NCI-H1436 treated with DMSO at 0.1 percent for 48 hours (cell line): Measurements from ENCODE around the gene ADARB1.

ENCODE experiments used
- DNase-seq: peaks from one replicate; lab custom pipeline; 2025; lab: John Stamatoyannopoulos, UW

The ADARB1 gene

DNA sequence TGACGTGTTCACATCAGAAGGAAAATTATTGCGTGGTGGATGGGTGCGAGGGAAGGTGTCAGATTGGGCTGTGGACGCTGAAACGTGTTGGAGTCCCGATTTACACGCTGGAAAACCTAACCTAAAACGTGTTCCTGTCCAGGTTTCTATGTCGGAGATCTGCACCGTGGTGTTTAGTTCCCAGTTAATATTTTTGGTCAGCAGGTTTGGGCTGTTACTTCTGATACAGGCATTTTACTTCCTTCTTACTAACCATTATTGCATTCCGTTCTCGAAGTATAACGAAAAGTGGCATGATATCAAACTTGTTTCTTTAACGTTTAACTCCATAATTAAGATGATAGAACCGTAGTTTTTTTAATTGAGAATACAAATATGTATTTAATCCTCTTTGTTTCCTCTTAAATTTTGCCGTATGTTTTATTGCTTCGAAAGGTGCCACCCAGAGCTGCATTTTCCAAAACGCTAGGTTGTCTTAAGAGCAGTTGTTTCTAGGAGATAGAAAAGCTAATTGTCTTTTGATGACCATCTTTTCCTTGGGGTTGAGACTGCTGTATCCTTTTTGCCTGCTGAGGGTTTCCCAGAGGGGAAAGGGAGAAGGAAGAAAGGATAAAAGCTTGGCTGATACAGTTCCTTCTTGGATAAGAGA, 1.3 kb downstream of the ADARB1 start:
- DNase-seq, result no peak

DNA sequence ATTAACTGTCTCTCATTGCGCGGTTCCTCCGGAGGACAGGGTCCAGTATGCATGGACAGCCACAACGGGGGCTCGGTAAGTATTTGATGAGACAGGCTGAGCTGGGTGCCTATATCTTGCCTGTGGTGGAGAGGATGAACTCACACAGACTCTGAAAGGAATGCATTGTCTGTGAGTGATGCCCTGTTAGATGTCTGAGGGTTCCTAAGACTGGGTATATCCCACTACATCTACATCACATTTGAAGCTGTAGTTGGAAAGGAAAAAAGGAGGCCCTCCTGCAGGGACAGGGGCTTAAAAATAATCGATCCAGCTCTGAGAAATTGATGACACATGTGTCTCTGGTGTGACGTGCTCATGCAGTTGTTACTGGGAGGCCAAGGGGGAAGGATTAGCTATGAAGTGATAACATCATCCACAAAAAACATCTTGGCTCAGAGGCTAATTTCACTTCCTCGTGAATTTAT, 1.9 kb downstream of the ADARB1 start:
- DNase-seq, result no peak

DNA sequence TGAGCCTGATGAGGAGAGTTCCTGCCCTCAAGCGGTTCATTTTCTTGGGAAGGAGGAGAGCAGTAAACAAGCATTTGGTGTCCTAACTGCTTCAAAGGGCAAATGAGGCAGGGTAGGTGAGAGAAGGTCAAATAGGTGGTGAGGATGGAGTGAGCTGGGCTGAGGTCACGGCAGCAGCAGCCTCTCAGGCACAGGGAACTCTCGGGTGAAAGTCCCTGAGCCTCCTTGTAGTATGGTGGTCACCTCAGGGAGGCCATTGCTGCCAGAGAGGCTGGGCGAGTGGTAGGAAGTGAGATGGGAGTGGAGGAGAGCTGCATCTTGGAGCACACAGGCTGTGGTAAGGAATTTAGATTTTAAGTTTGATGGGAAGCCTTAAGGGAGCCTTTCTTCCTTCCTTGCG, 4.0 kb downstream of the ADARB1 start:
- no peak for DNase-seq

DNA sequence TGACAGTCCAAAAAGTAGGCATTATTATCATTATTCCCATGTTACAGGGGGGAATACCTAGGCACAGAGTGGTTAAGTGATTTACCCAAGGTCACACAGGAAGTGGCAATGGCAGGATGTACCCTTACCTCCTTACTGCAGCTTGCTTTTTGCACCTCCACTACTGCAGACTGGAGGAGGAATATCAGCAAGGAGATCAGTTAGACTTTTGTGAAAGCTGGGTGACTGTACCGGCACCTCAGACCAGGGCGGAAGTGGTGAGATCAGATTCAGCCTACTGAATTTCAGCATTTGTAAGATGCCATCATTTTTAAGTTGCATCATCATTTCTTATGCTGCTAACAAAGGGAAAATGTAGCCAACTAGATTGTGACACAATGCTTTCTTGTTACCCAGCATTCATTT, 4.5 kb downstream of the ADARB1 start:
- no peak for DNase-seq

DNA sequence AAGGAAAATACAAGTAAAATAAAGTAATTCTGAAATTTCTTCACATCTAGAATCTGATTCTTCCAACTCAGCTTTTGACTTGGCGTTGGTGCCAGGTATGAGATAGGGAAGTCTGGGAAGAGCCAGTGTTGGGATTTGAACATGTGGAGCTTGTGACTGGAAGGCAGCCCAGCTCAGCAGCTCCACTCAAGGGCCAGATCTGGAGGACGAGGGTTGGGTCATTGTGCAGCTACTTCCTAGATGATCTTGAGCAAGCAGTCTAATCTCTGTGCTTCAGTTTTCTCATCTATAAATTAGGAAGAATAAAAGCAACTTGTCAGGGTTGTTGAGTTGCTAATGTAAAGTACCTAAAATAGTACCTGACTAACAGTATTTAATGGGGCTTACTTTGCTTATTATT, 5.0 kb downstream of the ADARB1 start:
- no peak for DNase-seq

DNA sequence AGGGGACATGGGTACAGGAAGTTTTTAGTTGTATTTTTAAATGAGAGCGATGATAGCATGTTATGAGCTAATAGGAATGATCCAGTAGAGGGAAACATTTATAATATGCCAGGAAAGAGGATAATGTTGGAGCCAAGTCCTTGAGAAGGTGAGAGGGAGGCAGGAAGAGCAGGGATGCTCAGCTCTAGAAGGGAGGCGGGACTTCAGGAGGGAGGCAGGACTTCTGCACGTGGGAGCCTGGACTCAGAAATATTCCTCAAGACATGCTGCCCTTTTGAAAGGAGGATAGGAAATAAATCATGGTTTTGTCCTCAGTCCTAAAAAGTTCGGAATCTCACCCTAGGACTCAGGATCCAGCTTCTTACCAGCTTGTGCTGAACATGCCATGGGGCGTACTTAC, 5.9 kb downstream of the ADARB1 start:
- no peak for DNase-seq

DNA sequence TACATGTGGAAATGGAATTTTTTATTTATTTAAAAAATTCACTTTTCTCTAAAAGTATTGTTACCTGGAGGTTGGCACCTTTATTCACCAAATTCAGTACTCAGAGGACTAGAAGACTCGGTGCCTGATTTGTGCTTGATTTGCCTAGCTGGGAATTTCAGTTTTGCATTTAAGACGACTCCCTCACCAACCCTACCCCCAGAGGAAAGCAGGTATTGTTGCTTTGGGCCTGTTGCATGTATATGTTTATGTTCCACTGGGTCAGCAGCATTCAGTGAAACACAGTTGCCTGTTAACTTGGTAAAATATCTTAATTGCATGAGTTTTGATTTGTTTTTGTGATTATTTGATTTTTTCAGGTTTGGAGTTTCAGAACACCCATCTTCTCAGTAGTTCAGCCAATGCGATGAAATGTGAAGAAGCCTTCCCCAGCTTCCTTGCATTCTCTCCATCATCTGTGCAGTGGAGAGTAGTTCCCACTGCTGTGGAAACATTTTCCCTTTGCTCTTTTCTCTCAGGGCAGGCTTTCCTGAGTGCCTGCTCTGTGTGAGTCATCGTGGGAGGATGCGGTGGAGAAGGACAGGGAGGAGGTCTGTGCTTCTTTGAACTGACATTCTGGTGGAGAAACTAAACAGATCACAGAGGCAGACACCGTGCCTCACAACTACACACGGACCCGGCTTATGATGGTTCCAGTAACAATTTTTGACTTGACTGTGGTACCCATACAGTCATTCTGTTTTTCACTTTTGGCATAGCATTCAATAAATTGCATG, 6.4 kb downstream of the ADARB1 start:
- DNase-seq, result no peak

DNA sequence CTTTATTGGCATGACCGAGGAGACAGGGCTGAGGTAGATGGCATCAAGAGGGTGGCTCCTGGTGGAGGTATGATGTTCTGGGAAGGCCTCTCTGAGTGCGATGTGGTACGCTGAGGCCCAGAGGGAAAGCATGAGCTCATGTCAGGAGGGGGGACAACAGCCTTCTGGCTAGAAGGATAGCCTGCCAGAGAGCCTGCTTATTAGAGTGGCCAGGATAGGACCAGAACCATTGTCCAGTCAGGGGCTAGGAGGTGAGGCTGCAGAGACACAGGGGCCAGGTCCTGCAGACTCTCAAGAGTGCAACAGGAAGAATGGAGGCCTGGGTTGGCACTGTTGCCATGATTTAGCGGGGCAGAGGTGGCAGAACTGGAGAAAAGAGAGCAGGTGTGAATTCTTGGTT, 7.3 kb downstream of the ADARB1 start:
- DNase-seq, result no peak

DNA sequence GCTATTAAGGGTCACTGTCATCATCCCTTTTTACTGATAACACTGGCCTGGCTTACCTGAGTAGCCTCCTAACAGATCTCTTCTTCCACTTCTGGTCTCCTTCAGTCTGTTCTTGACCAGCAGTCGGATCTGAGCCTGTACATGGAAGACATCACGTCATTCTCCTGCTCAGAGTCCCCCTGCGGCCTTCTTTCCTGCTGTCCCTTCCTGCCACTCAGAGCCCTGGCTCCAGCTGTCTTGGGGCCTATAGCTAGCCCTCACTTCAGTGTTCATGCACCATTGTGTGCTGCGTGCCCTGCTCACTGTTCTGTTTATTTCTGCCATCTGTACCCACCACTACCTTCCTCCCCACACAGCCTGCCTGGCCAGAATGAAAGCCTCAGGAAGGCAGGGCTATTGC, 8.4 kb downstream of the ADARB1 start:
- DNase-seq, result no peak

DNA sequence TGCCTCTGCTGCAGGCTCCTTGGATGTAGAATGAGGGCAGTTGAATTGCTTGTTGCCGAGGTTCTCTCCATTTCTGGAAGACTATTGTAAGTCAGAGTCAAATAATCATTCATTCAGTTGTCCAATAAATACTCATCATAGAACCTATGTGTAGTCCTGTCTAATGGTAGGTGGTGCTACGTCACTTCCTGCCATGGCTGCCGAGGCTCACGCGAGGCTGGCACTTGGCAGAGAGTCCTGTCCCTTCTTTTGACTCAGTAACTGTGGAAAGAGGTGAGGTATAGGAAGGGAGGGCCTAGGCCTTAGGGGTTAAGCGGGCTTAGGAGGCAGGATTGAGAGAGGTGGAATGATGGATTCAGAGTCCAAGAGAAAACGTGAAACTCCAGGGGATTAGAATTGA, 9.7 kb downstream of the ADARB1 start:
- no peak for DNase-seq

DNA sequence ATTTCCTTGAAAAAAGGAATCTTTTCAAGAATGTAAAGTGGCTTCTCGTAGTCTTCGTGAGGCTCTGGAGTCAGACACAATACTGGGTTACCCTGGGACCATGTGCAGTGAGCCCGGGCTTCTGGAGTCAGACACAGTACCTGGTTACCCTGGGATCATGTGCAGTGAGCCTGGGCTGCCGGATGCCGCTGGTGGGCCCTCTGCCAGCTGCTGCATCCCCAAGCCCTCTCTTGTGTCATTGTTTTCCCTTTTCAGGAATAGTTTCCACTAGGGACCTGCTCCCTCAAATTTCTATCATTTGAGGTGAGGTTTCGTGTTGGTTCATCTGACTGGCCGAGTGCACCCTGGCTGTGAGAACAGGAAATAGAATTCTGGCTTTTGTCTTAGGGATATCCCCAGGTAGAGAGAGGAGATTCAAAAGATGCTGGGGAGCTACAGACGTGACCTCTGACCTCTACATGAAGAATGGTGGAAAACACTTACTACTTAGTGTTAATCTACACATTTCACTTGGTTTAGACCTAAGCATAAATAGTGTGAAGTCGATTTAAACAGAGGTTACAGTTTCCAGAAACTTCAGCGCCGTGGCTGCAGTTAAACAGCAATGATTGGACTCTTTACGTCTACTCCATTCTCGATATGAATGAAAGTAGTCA, 10.6 kb downstream of the ADARB1 start:
- no peak for DNase-seq

DNA sequence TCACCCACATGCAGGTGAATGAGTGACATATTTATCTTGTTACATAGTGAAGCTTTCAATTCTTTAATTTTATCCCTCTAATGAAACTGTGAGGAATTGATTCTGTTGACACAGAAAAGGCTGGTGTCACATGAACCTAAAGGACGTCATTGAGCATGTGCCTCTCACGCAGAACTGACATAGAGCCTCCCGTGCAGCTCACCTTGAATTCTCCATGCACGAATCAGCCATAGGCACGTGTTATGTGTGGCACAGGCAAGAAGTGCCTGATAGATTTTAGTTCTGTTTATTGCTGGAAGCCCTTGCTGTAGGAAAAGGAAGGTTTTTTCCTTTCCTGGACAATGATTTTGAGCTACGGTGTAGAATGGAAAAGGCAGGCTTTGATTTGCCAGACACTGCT, 11.3 kb downstream of the ADARB1 start:
- no peak for DNase-seq

DNA sequence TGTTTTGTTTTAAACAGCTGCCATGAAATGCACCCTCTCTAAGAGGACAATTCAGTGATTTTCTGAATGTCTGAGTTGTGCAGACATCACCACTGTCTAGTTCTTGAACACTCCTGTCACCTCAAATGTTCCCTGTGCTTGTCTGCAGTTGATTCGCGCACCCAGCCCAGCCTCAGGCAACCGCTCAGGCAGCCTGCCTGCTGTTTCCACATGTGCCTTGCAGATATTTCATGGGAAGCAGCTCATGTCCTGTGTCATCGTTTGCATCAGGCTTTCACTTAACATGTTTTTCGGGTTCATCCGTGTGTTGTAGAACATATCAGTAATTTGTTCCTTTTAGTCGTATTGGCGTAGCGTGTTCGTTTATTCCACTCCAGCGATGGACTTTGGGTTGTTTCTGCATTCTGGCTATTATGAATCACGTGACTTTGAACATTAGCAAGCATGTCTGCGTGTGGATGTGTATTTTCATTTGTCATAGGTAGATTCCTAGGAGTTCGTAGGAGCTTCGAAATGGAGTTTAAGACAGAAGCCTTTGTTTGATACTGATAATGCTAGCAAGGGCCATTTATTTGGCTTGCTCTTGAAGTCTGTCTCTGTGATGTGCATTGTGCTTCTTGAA, 12.1 kb downstream of the ADARB1 start:
- DNase-seq, result no peak

DNA sequence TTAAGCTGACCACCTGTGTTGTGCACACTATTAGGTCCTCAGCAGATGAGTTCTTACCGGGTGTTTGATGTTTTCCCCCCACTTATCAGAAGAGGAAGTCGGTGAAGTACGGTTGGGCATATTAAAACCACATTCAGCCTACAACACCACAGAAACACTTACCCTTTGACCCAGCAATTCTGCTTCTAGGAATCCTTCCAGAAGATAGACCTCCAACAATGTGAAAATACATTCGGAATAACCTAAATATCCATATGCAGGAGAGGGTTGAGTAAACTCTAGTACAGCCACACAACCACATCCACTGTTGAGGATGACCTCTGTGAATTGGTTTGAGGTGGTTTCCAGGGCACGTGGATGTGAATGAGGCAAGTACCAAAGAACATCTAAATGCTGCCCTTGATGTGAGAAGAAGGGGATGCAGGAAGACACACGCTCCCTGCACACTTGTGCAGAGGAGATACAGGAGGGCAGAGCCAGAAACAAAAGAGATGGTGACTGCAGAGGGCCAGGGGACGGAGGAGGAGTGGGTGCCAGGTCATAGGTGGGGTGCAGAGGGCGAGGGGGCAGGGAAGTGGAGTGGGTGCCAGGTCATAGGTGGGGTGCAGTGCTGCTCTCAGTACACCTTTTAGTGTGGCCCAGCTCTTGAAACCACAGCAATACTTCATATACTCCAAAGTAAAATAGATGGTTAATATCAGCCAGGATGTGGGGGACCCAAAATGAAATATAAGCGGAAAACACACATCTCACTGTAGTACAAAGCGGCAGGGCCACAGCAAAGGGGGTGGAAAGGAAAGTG, 12.8 kb downstream of the ADARB1 start:
- no peak for DNase-seq

DNA sequence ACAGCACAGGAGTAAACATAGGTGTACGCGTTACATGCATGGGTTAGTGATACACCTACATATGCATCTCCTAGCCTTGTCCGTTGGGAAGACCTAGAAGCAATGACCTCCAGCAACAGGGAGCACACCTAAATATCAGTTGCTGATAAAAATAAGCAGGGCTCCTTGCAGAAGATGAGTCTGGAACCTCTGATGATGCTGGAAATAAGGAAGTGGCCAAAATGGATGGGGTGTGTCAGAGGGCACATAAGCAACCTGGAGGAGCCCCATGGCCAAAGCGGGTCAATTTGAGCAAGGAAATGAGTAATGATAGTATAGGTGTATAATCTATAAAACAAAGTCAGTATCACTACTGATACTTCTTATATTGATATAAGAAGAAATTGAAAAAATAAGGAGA, 13.7 kb downstream of the ADARB1 start:
- DNase-seq, result no peak

DNA sequence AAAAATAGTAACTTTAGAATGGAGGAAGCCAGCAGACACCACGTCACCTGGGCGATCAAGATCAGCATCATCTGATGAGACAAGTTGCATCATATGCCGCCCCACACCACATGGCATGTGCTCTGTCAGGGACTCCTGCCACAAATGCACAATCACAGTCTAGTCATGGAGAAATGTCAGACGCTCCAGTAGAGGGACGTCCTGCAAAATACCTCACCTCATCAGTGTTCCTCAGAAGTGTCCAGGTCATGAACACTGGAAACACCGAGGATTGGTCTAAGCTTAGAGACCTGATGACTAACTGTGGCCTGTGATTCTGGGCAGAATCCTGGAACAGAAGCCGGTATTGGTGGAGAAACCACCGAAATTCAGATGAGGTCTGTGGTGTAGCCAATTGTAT, 14.3 kb downstream of the ADARB1 start:
- DNase-seq, result no peak

DNA sequence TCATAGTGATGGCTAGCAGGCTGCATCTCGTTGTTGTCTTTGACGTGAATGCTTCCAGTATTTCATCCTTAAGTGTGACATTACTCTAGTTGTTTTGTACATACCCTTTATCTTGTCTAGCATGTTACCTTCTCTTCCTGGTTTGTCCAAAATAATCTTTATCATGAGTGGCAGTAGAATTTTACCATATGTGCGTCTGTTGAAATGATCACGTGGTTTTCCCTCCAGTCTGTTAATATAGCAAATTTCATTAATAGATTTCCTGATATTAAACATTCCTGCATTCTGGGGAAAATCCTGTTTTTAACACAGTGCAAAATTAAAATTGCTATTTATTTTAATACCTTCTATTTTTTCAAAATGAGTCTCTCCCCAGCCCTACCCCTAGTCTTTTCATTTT, 15.6 kb downstream of the ADARB1 start:
- DNase-seq, result no peak

DNA sequence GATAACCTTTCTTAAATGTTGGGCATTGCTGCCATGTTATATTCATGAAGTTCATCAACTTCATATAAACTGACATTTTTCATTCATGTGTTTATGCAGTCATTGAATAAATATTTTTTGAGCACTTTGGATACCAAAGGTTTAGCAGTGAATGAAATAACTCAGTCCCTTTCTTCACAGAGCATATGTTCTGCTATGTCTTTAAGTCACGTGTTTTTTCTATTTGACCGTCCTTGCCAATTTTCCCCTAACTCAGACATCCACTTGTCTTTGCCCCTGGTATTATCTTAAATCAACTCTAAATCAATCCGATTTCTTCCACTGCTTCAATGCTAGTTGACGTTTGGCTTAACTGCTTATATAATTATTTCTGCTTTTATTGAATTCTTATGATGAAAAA, 16.6 kb downstream of the ADARB1 start:
- DNase-seq, result no peak

DNA sequence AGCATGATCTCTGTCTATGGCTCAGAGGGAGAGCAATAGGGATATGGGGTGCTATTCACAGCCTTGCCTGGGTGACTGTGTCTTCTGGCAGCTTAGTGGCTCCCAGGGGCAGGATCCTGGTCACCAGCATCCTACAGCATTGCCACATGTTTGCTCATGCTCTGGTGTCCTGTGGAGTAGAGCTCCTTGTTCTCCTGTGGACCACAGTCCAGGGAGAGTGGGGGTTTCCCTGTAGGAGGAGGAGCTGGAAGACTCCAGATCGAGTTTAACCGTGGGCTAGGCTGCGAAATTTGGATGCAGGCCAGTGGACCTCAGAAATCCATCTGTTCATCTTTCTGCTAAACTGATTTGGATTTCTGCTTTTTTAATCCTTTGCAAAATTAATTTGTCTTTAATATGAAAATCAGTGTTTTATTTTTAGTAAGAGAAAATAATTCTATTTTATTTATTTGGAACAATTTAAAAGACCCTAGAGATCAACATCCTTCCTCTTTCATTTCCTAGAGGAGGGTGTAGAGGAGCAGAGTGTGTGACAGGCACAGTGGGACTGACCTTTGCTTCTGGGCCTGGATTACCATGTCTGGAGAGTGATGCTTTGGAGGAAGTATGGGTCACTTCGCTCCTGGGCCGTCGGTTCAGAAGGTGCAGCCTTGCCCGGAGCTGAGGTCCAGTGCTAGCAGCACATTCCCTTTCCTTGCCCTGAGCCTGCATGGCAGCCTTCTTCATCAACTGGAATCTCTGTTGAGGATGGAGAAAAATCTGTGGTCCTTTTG, 17.4 kb downstream of the ADARB1 start:
- DNase-seq, result no peak

DNA sequence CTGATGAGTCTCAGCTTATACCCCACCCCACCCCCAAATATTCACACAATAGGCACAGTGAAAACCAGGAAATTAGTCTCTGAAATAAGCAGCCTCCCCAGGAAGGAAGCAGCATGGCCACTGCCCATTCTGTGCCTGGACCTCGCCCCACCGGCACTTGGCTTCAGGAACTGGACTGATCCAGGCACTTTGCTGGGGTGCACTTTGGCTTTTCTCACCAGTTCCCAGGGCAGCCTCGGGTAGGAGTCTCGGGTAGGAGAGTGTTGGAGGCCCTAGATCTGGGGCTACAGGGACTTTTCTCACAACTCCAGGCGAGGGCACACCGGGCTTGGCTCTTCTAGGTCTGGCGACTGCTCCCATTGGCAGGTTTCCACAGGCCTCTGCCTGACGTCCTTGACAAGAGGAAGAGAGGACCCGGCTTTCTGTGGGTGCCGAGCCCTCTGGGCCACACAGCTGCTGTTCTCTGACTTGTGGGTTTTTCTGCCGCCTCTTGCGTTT, 18.7 kb downstream of the ADARB1 start:
- DNase-seq, result no peak

DNA sequence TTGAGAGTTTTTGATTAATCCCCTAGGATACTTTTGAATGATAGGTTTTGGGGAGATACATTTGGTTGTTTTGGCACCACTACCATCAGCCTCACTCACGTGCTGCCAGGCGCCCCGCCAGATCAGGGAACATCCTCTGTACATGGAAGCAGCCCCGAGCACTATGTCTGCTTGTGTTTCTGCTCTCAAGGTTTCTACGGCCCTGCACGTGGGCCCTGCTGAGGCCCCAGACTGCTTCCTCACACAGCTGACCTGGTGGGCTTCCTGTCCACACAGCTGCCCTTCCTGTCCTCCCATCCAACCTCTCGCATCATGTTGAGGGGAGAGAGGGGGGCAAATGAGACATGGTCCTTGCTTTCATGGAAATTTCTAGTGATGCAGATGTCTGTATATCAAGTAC, 20.0 kb downstream of the ADARB1 start:
- DNase-seq, result no peak
